B cell (primary cell): ENCODE data around the gene SLC5A10.

ENCODE experiments used
- CTCF ChIP-seq: fragments of 200-600 bp; IDR thresholded peaks from one replicate; pipeline ENCODE4 v1.8.0; 2022; ENCODE audit warnings: antibody characterized with exemption, mild to moderate bottlenecking
- EZH2 ChIP-seq: IDR thresholded peaks from 2 replicates; pipeline ENCODE4 v1.6.1; 2012; ENCODE audit warnings: borderline replicate concordance, low read depth, mild to moderate bottlenecking, moderate library complexity, low read length; ENCODE audit not compliant: insufficient read depth, poor library complexity, severe bottlenecking

GRCh38 chr17:18947866-18948265 lies 4.1 kb upstream of the SLC5A10 start:
- TF ChIP-seq EZH2 (no peak), CTCF (no peak)
